Measurements from ENCODE around the gene CHMP5. TPM values are rescaled to one million over a fixed set of nuclear protein-coding genes. Genes with fewer than 3 reads are reported as not detected.

CHMP5 gene
- total RNA-seq (2014; rRNA removed; shearing (Covaris generic); ENCODE audit: low replicate concordance), result 55.7 and 62.7 TPM in 2 replicates

DNA sequence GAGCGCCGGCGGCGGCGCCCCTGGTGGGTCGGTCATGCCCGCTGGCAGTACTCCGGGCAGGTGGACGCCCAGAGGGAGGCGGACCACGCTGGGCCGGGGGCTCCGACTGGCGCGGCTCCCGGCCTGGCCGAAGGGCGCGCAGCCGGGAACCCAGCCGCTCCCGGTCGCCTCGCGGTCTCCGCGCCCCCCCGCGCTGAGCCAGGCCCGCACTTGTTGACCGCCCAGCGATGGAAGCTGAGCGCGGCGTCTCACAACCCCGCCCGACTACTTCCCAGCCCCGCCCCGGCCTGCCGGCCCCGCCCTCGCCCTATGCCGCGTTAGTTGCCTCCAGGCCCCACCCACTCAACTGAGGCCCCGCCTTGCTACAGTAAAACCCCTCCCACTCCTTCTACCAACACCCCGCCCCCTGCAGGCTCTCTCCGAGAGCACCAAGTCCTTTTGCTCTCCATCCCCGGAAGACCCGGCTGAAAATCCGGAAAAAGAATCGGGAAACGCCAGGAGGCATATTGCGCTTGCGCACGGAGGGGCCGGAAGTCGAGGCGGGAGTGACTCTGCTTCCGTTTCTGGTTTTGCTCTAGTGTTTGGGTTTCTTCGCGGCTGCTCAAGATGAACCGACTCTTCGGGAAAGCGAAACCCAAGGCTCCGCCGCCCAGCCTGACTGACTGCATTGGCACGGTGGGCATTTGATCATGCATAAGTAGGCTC lies at the start of gene CHMP5, which contains the start of gene BAG1:
CHMP5 (plus strand) TSS at position 577 of the 705 bp plus-strand sequence; CDS start at position 607, 30 bp downstream.
BAG1 (minus strand) TSS at position 236 of the 705 bp plus-strand sequence.
- H3K27me3 ChIP-seq, result no peaks in the 10 kb centered on the region
- peaks cover 44% of the 10 kb centered on the region for H3K36me3 ChIP-seq
- no peaks in the 10 kb centered on the region for H3K9me3 ChIP-seq
- H3K4me3 ChIP-seq, result peak within 1 kb of the TSS; percentile 78
- peak; percentile 95 for DNase-seq

DNA sequence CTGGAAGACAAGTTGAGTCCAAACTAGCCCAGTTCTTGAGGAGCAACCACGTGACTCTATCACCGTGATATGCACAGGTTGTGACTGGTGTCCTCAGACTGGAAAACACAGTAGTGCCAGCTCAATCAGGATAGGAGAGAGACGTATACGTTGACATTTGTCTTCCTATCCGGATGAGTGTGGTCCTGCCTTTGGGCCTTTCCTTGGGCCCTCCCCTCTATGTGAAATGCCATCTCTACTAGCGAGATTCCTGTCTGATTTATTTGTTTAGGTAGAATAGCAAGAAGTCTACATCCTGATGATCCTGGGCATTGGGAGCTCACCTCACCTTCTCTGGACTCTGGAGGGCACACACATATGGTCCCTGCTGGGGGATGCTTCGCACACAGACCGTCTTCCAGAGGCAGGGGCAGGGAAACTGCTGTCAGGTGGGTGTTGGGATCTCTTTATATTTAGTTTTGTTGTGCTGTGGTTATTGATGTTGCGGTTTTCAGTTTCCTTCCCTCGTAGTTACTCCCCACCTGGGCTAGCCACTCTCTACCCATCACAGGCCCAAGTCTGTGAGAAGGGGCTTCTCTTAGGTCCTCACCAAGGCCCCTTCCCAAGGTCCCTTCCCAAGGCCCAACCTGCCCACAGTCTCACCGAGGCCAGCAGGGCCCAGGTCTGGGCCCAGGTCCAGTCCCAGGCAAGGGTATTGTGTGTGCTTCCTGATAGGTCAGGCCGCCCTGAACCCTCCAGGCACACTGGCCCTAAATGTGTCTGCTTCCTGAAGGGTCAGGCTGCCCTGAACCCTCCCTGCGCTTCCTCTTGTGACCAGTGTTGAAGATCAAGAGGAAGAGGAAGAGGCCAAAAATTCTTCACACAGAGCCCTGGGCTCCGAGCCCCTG lies 43.9 kb upstream of the CHMP5 start:
- Histone ChIP-seq H3K36me3 (no peaks in the 10 kb centered on the region), H3K4me3 (no peak overlapping the region), H3K27me3 (no peaks in the 10 kb centered on the region), H3K9me3 (no peaks in the 10 kb centered on the region)
- DNase-seq, result no peak

GRCh38 chr9:33221568-33221884 lies 43.3 kb upstream of the CHMP5 start:
- H3K36me3 ChIP-seq, result no peaks in the 10 kb centered on the region
- no peaks in the 10 kb centered on the region for H3K27me3 ChIP-seq
- no peak overlapping the region for H3K4me3 ChIP-seq
- no peak for DNase-seq
- H3K9me3 ChIP-seq, result no peaks in the 10 kb centered on the region

- no peak for DNase-seq
- Histone ChIP-seq H3K4me3 (no peak overlapping the region), H3K27me3 (no peaks in the 10 kb centered on the region), H3K9me3 (no peaks in the 10 kb centered on the region), H3K36me3 (no peaks in the 10 kb centered on the region)
Measured at GRCh38 chr9:33222031-33222430, 42.8 kb upstream of the CHMP5 start.

DNA sequence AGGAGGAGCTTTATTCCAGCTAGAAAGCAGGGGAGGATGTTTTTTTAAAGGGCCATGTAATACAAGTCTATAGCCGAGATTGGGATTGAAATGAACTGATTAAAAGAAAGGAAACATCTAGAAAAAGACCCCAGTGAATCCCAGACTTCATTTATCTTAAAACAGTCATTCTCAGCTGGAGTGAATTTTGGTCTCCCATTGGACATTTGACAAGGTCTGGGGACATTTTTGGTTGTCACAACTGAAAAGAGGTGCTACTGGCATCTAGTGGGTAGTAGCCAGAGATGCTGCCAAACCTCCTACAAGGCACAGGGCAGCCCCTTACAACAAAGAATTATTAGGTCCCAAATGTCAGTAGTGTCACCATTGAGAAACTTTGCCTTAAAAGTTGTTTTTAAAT lies 41.2 kb upstream of the CHMP5 start:
- no peak for DNase-seq
- Histone ChIP-seq H3K4me3 (no peak overlapping the region), H3K27me3 (no peaks in the 10 kb centered on the region), H3K36me3 (no peaks in the 10 kb centered on the region), H3K9me3 (no peaks in the 10 kb centered on the region)

GRCh38 chr9:33225319-33226147 lies 39.3 kb upstream of the CHMP5 start:
- Histone ChIP-seq H3K9me3 (no peaks in the 10 kb centered on the region), H3K36me3 (no peaks in the 10 kb centered on the region), H3K4me3 (no peak overlapping the region), H3K27me3 (no peaks in the 10 kb centered on the region)
- peak; percentile 20 for DNase-seq

GRCh38 chr9:33227008-33227398 lies 37.8 kb upstream of the CHMP5 start:
- Histone ChIP-seq H3K27me3 (no peaks in the 10 kb centered on the region), H3K36me3 (no peaks in the 10 kb centered on the region), H3K4me3 (no peak overlapping the region), H3K9me3 (no peaks in the 10 kb centered on the region)
- no peak for DNase-seq

GRCh38 chr9:33227741-33228140 lies 37.1 kb upstream of the CHMP5 start:
- H3K4me3 ChIP-seq, result no peak overlapping the region
- no peak for DNase-seq
- no peaks in the 10 kb centered on the region for H3K9me3 ChIP-seq
- H3K27me3 ChIP-seq, result no peaks in the 10 kb centered on the region
- H3K36me3 ChIP-seq, result no peaks in the 10 kb centered on the region

DNA sequence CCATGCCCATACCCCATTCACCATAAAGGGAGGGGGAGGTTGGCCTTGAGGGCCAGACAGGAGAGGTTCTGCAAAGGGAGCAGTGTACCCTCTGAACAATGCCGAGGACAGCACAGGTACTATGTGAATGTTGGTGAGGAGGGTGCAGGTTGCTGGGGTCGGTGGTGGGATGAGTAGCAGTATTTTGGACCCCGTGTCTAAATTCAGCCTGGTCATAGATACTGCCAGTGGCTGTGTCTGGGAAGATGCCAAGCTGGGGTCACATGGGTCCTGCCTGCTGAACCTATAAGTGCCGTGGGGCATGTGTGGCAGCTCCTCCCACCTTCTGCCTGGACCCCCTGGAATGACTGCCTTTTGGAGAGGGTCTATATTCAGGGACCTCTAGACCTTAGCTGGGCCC lies 36.2 kb upstream of the CHMP5 start:
- Histone ChIP-seq H3K27me3 (no peaks in the 10 kb centered on the region), H3K36me3 (no peaks in the 10 kb centered on the region), H3K4me3 (no peak overlapping the region), H3K9me3 (no peaks in the 10 kb centered on the region)
- DNase-seq, result no peak

DNA sequence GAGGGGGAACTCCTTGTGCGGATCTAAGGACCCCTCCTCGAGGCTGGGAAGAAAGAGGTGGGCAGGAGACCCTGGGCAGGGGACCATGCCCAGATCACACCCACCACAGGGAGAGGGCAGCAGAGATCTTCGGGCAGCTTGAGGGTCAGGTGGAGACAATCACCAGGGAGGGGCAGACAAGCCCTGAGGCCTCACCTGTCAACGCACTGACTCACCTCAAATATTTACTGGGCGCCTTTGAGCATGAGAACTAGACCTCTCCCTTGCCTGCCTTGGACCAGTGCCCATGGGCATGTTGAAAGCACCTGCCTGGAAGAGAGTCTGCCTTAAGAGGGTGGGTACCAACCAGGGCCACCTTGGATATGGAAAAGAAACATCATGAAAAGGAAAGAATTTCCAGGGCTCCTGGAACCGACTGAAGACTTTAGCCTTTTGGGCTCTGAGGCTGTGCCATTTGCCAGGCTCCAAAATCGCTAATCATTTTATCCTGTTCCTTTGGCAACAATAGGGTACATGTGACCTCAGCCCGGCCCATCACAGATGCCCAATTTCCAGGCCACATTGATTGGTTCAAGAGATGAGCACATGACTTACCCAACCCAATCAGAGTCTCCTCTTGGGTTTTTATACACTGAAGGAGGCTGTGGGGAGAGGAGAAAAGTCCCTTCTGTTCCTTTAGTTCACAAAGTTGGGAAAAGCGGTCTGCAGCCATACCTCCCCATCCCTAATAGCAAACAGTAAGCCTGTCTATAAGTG lies 35.3 kb upstream of the CHMP5 start:
- Histone ChIP-seq H3K9me3 (no peaks in the 10 kb centered on the region), H3K4me3 (no peak overlapping the region), H3K36me3 (no peaks in the 10 kb centered on the region), H3K27me3 (no peaks in the 10 kb centered on the region)
- DNase-seq, result no peak

- no peaks in the 10 kb centered on the region for H3K36me3 ChIP-seq
- DNase-seq, result no peak
- no peaks in the 10 kb centered on the region for H3K27me3 ChIP-seq
- H3K9me3 ChIP-seq, result no peaks in the 10 kb centered on the region
- H3K4me3 ChIP-seq, result no peak overlapping the region
Measured at GRCh38 chr9:33230756-33231622, 33.9 kb upstream of the CHMP5 start.

DNA sequence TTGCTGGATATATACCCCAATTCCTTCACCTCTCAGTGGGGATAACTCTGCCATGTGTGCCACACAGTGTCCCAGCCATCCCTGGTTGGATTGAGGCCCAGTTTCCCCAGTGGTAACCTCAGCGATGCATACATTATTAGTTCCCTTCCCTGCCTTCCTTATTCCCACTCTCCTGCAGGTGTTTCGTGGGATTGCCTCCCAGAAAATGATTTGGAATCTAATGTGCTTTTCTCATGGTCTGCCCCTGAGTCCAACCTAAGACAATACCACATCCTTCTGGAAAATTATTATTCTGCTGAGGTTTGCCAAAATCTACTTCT lies 33.3 kb upstream of the CHMP5 start:
- H3K27me3 ChIP-seq, result no peaks in the 10 kb centered on the region
- H3K4me3 ChIP-seq, result no peak overlapping the region
- H3K9me3 ChIP-seq, result no peaks in the 10 kb centered on the region
- no peaks in the 10 kb centered on the region for H3K36me3 ChIP-seq
- no peak for DNase-seq

GRCh38 chr9:33232815-33233214 lies 32.0 kb upstream of the CHMP5 start:
- Histone ChIP-seq H3K4me3 (no peak overlapping the region), H3K9me3 (no peaks in the 10 kb centered on the region), H3K36me3 (no peaks in the 10 kb centered on the region), H3K27me3 (no peaks in the 10 kb centered on the region)
- DNase-seq, result no peak

DNA sequence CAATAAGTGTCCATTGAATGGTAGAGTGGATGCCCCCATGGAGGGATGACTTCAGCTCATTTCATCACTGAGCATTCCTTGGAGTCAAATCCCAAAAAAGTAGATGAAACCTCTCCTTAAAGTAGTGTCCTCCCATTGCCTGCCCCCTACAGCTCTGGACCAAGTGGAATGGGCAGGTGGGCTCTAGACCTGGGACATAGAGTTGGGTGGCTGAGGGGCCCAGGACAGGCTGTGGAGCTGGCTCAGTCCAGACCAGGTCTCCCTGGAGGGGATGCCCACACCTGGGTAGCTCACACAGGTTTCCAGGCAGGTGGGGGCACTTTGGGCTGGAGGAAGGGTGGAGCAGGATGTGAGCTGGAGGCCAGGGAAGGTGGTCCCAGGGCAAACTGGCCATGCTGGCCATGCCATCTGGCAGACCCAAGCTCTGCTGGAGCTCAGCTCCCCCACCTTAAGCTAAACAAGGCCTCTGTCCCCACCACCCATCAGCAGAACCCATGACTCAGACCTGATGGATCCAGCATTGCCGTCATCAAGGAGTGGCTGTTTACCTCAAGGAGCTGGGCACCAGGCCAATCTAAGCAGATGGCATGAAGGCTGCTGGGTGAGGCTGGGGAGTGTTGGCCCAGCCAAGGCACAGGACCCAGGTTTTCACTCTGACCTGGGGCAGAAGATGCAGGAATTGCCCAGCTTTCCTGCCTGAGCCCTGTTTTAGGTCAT lies 31.1 kb upstream of the CHMP5 start:
- Histone ChIP-seq H3K27me3 (no peaks in the 10 kb centered on the region), H3K4me3 (no peak overlapping the region), H3K36me3 (no peaks in the 10 kb centered on the region), H3K9me3 (no peaks in the 10 kb centered on the region)
- peak; percentile 93 for DNase-seq

All from MG63 (cell line).